Aorta (tissue), 5 donors: ENCODE data around the gene SMARCD1. TPM values are rescaled to one million over a fixed set of nuclear protein-coding genes. Genes with fewer than 3 reads are reported as not detected.

ENCODE experiments used
- ATAC-seq: fragments of 200-7000 bp; cut with Tn5 transposase; one replicate; pipeline ENCODE4 v1.9.1; 2022; ENCODE audit warnings: moderate library complexity; ENCODE audit not compliant: low FRiP score
- DNase-seq, 2 donors: peaks; one replicate each; pipeline ENCODE4 v3.0.0-alpha.2; 2020
- H3K27ac ChIP-seq, 2 donors: one replicate each; pipeline ENCODE4 v1.5.1; 2013; ENCODE audit warnings: low read length in 2 of 2, mild to moderate bottlenecking in 2 of 2, moderate library complexity in 2 of 2, control low read depth in 1 of 2, inconsistent platforms in 1 of 2, low read depth in 1 of 2
- H3K27me3 ChIP-seq, 2 donors: one replicate each; pipeline ENCODE4 v1.6.1; 2013; ENCODE audit warnings: control low read depth in 1 of 2, low read length in 1 of 2, mild to moderate bottlenecking in 1 of 2, moderate library complexity in 1 of 2; ENCODE audit not compliant: insufficient read depth in 2 of 2, control insufficient read depth in 1 of 2
- H3K36me3 ChIP-seq, 2 donors: one replicate each; pipeline ENCODE4 v1.6.1; 2013; ENCODE audit warnings: control low read depth in 1 of 2, low read length in 1 of 2, mild to moderate bottlenecking in 1 of 2; ENCODE audit not compliant: insufficient read depth in 2 of 2, control insufficient read depth in 1 of 2
- H3K4me1 ChIP-seq, 2 donors: one replicate each; pipeline ENCODE4 v1.6.1; 2013; ENCODE audit warnings: low read length in 2 of 2, control low read depth in 1 of 2, mild to moderate bottlenecking in 1 of 2, moderate library complexity in 1 of 2; ENCODE audit not compliant: insufficient read depth in 2 of 2, control insufficient read depth in 1 of 2
- H3K4me3 ChIP-seq, 2 donors: one replicate each; pipeline ENCODE4 v1.5.1; 2013; ENCODE audit warnings: low read length in 2 of 2, control low read depth in 1 of 2, mild to moderate bottlenecking in 1 of 2
- H3K9me3 ChIP-seq: one replicate; pipeline ENCODE4 v1.6.1; 2013; ENCODE audit warnings: mild to moderate bottlenecking, low read length; ENCODE audit not compliant: control insufficient read depth
- WGBS, 2 donors: extraction: QIAGEN DNeasy Blood & Tissue Kit; methylation state at CpG; one replicate each; pipeline ENCODE4 v1.1.7; 2013; 5-methylcytosine and 5-hydroxymethylcytosine counted together
- intact Hi-C, 2 donors: fragments of 100-400 bp; cut with DNase I; formaldehyde crosslinking; loops; one replicate each; pipeline versions ENCODE4 v1.14.2 to v1.15.0; 2022
- polyA plus RNA-seq, 2 donors: library from polyadenylated mRNA; stranded (reverse); fragments of 200-250 nt; gene quantifications; one replicate each; pipeline ENCODE4 v1.2.3, GENCODE V29; 2013
- total RNA-seq, 2 donors: library from RNA; stranded (reverse); fragmentation: NEBNext Ultra II Directional; extraction: Animal tissue kit (Norgen Biotek cat#: 25700); gene quantifications; one replicate each; pipeline ENCODE4 v1.2.1, GENCODE V29; 2021
- donor health status: healthy with polysubstance abuse.
- donor health status: Bipolar disorder and iron deficiency.
- donor health status: DM: no; HTN: no; CAD: no.
- donor health status: DM: no; HTN: no; CAD: no.
- donor health status: DM: yes; HTN: yes; CAD: no.

Gene SMARCD1
- total and polyA plus RNA-seq, 4 donors = 15.0 to 44.6 (median 30.5) TPM

GRCh38 chr12:50053583-50053982 is 31.6 kb upstream of the SMARCD1 start:
- intact Hi-C loops = loop anchor here in 1 of 2 donors (10.0 kb wide), 2 partner anchors 189 to 279 kb away; no protein-coding TSS in a partner anchor
- Histone ChIP-seq H3K27me3 (no peaks in the 10 kb centered on the region), H3K36me3 (no peaks in the 10 kb centered on the region), H3K9me3 (no peaks in the 10 kb centered on the region), H3K4me3 (no peak overlapping the region), H3K27ac (no peak overlapping the region), H3K4me1 (no peaks in the 10 kb centered on the region)
- DNase-seq = no peak
- ATAC-seq = no peak
- WGBS, 2 donors = 50 to 60% methylated on average over 1 of the region's 1 CpG

GRCh38 chr12:50055831-50056638 is 29.1 kb upstream of the SMARCD1 start:
- H3K36me3 ChIP-seq = no peaks in the 10 kb centered on the region
- H3K27ac ChIP-seq = no peak overlapping the region
- WGBS, 2 donors = 7 to 11% methylated on average over 17 of the region's 17 CpGs
- no peaks in the 10 kb centered on the region for H3K9me3 ChIP-seq
- no peak overlapping the region for H3K4me3 ChIP-seq
- H3K4me1 ChIP-seq = no peaks in the 10 kb centered on the region
- intact Hi-C loops = loop anchor here (2.0 to 10.0 kb wide), 4 partner anchors 89 to 281 kb away; no protein-coding TSS in a partner anchor
- no peaks in the 10 kb centered on the region for H3K27me3 ChIP-seq
- DNase-seq (peak in 1 of 2 donors; percentile 29), ATAC-seq (peak; percentile 66)

GRCh38 chr12:50056639-50056976 is 28.5 kb upstream of the SMARCD1 start:
- no peak overlapping the region for H3K27ac ChIP-seq
- no peaks in the 10 kb centered on the region for H3K4me1 ChIP-seq
- no peaks in the 10 kb centered on the region for H3K9me3 ChIP-seq
- ATAC-seq (no peak), DNase-seq (no peak)
- H3K36me3 ChIP-seq = no peaks in the 10 kb centered on the region
- H3K4me3 ChIP-seq = no peak overlapping the region
- WGBS, 2 donors = 12 to 13% methylated on average over 3 of the region's 3 CpGs
- intact Hi-C loops = loop anchor here (2.0 to 10.0 kb wide), 4 partner anchors 89 to 282 kb away; no protein-coding TSS in a partner anchor
- no peaks in the 10 kb centered on the region for H3K27me3 ChIP-seq

- H3K9me3 ChIP-seq = no peaks in the 10 kb centered on the region
- DNase-seq (peak; percentile 76 to 90), ATAC-seq (peak; percentile 66)
- H3K27ac ChIP-seq = no peak within 1 kb of the TSS
- H3K27me3 ChIP-seq = no peaks in the 10 kb centered on the region
- no peaks in the 10 kb centered on the region for H3K36me3 ChIP-seq
- H3K4me3 ChIP-seq = peak within 1 kb of the TSS; percentile 44 to 56
- intact Hi-C loops = loop anchor here (2.0 to 10.0 kb wide), 4 partner anchors 90 to 282 kb away; no protein-coding TSS in a partner anchor
- H3K4me1 ChIP-seq = no peaks in the 10 kb centered on the region
- 1 to 2% methylated on average over 43 to 88 of the region's 88 CpGs for WGBS, 2 donors
Observed at GRCh38 chr12:50057000-50057841, 27.9 kb upstream of the SMARCD1 start, which contains the start of gene ASIC1. Gene ASIC1, plus strand, starts transcription at chr12:50057596. Its CDS starts 1,171 bp downstream, at chr12:50058767.

GRCh38 chr12:50057896-50058670 is 27.1 kb upstream of the SMARCD1 start:
- Histone ChIP-seq H3K27me3 (no peaks in the 10 kb centered on the region), H3K4me1 (no peaks in the 10 kb centered on the region), H3K9me3 (no peaks in the 10 kb centered on the region), H3K4me3 (peak overlapping the region; percentile 44 to 56), H3K36me3 (no peaks in the 10 kb centered on the region), H3K27ac (no peak overlapping the region)
- ATAC-seq = no peak
- no peak for DNase-seq
- WGBS, 2 donors = 24 to 32% methylated on average over 25 to 30 of the region's 30 CpGs
- intact Hi-C loops = loop anchor here (2.0 to 10.0 kb wide), 4 partner anchors 91 to 283 kb away; no protein-coding TSS in a partner anchor

GRCh38 chr12:50058743-50059312 is 26.3 kb upstream of the SMARCD1 start:
- intact Hi-C loops = loop anchor here (5.0 to 10.0 kb wide), 3 partner anchors 92 to 284 kb away; no protein-coding TSS in a partner anchor
- ATAC-seq (no peak), DNase-seq (no peak)
- Histone ChIP-seq H3K4me1 (no peaks in the 10 kb centered on the region), H3K27me3 (no peaks in the 10 kb centered on the region), H3K36me3 (no peaks in the 10 kb centered on the region), H3K4me3 (no peak overlapping the region), H3K9me3 (no peaks in the 10 kb centered on the region), H3K27ac (no peak overlapping the region)
- 94% methylated on average over 15 of the region's 15 CpGs for WGBS, 2 donors

- Histone ChIP-seq H3K36me3 (no peaks in the 10 kb centered on the region), H3K27me3 (no peaks in the 10 kb centered on the region), H3K27ac (no peak overlapping the region), H3K4me1 (no peaks in the 10 kb centered on the region), H3K9me3 (no peaks in the 10 kb centered on the region), H3K4me3 (no peak overlapping the region)
- DNase-seq (no peak), ATAC-seq (no peak)
- intact Hi-C loops = loop anchor here (5.0 to 10.0 kb wide), 3 partner anchors 92 to 285 kb away; no protein-coding TSS in a partner anchor
- 88 to 89% methylated on average over 12 of the region's 12 CpGs for WGBS, 2 donors
Observed at GRCh38 chr12:50059440-50060119, 25.6 kb upstream of the SMARCD1 start.
